Measurements from ENCODE around the gene ATG4B. TPM values are rescaled to one million over a fixed set of nuclear protein-coding genes. Genes with fewer than 3 reads are reported as not detected.
A peak's percentile ranks its signal among the peaks of the same experiment; 100 is the strongest.

ATG4B gene
- total RNA-seq, 1 experiment from 2014 or later: 133 TPM

DNA sequence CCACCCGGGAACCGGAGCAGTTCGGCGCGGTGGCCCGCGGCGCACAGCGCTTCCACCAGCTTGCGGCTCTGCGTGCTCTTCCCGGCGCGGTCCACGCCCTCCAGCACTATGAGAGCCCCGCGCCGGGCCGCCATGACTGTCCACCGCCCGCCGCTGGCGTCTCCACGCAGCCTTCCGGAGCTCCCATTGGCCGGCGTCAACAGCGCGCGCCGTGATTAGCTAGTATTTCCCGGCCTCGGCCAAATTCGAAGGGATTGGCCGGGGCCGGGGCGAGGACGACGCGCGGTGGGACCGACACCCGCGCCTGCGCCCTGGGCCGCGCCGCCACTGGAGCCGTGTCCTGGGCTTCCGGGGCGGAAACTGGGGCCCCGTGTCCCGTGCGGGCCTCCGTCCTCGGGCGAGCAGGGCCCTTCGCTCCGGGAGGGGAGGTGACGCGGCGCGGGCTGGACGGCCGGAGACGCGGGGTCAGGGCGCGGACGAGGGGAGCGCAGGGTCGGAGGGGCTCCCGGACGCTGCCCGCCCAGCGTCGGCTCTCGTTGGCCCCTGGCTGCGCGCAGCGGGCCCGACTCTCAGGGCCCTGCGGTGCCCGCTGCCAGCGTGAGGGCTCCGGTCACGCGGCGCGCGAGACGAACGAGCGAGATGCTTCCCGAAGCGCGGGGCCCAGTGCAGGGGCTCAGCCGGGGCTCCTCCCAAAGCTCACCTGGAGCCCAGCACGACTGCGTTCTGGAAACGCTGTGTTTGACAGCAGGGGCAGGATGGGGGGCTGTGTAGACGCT is 49.3 kb downstream of the ATG4B start, which contains the start of gene DTYMK (continued):
- TF ChIP-seq EMX1 (CRISPR knock-in tag; IDR thresholded peaks at IDR 0.05): no peak
- 0 out of 2 replicates have a peak, but pooled peaks have one; percentile 30 for TF ChIP-seq ZNF138 (CRISPR knock-in tag; conservative IDR thresholded peaks at IDR 0.05)
- TF ChIP-seq, protein P1, sequence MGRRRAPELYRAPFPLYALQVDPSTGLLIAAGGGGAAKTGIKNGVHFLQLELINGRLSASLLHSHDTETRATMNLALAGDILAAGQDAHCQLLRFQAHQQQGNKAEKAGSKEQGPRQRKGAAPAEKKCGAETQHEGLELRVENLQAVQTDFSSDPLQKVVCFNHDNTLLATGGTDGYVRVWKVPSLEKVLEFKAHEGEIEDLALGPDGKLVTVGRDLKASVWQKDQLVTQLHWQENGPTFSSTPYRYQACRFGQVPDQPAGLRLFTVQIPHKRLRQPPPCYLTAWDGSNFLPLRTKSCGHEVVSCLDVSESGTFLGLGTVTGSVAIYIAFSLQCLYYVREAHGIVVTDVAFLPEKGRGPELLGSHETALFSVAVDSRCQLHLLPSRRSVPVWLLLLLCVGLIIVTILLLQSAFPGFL (CRISPR knock-in tag; IDR thresholded peaks at IDR 0.05; ENCODE audit: borderline replicate concordance): peak; percentile 59; the same call in 1 of the 2 replicates
- TF ChIP-seq, protein P2, sequence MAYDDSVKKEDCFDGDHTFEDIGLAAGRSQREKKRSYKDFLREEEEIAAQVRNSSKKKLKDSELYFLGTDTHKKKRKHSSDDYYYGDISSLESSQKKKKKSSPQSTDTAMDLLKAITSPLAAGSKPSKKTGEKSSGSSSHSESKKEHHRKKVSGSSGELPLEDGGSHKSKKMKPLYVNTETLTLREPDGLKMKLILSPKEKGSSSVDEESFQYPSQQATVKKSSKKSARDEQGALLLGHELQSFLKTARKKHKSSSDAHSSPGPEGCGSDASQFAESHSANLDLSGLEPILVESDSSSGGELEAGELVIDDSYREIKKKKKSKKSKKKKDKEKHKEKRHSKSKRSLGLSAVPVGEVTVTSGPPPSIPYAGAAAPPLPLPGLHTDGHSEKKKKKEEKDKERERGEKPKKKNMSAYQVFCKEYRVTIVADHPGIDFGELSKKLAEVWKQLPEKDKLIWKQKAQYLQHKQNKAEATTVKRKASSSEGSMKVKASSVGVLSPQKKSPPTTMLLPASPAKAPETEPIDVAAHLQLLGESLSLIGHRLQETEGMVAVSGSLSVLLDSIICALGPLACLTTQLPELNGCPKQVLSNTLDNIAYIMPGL (CRISPR knock-in tag; IDR thresholded peaks at IDR 0.05): peak; percentile 86
- peak; percentile 92; the same call in 1 of the 2 replicates for TF ChIP-seq MYBL2 (CRISPR knock-in tag; IDR thresholded peaks at IDR 0.05)
- TF ChIP-seq JUN (CRISPR knock-in tag; IDR thresholded peaks at IDR 0.05): peak; percentile 75
- no peak for TF ChIP-seq ATF1 (CRISPR knock-in tag; IDR thresholded peaks at IDR 0.05)
- TF ChIP-seq, protein P3, sequence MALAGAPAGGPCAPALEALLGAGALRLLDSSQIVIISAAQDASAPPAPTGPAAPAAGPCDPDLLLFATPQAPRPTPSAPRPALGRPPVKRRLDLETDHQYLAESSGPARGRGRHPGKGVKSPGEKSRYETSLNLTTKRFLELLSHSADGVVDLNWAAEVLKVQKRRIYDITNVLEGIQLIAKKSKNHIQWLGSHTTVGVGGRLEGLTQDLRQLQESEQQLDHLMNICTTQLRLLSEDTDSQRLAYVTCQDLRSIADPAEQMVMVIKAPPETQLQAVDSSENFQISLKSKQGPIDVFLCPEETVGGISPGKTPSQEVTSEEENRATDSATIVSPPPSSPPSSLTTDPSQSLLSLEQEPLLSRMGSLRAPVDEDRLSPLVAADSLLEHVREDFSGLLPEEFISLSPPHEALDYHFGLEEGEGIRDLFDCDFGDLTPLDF (CRISPR knock-in tag; IDR thresholded peaks at IDR 0.05): no peak
- TF ChIP-seq FOXP1 (CRISPR knock-in tag; IDR thresholded peaks at IDR 0.05; ENCODE audit: borderline replicate concordance): peak; percentile 63; the same call in 1 of the 2 replicates
- no peak for TF ChIP-seq HMGA2 (CRISPR knock-in tag; IDR thresholded peaks at IDR 0.05)
- TF ChIP-seq ZBTB21 (CRISPR knock-in tag; IDR thresholded peaks at IDR 0.05; ENCODE audit: borderline replicate concordance): peak; percentile 87
- TF ChIP-seq, protein P4, sequence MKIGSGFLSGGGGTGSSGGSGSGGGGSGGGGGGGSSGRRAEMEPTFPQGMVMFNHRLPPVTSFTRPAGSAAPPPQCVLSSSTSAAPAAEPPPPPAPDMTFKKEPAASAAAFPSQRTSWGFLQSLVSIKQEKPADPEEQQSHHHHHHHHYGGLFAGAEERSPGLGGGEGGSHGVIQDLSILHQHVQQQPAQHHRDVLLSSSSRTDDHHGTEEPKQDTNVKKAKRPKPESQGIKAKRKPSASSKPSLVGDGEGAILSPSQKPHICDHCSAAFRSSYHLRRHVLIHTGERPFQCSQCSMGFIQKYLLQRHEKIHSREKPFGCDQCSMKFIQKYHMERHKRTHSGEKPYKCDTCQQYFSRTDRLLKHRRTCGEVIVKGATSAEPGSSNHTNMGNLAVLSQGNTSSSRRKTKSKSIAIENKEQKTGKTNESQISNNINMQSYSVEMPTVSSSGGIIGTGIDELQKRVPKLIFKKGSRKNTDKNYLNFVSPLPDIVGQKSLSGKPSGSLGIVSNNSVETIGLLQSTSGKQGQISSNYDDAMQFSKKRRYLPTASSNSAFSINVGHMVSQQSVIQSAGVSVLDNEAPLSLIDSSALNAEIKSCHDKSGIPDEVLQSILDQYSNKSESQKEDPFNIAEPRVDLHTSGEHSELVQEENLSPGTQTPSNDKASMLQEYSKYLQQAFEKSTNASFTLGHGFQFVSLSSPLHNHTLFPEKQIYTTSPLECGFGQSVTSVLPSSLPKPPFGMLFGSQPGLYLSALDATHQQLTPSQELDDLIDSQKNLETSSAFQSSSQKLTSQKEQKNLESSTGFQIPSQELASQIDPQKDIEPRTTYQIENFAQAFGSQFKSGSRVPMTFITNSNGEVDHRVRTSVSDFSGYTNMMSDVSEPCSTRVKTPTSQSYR (CRISPR knock-in tag; IDR thresholded peaks at IDR 0.05): no peak
- TF ChIP-seq, protein P5, sequence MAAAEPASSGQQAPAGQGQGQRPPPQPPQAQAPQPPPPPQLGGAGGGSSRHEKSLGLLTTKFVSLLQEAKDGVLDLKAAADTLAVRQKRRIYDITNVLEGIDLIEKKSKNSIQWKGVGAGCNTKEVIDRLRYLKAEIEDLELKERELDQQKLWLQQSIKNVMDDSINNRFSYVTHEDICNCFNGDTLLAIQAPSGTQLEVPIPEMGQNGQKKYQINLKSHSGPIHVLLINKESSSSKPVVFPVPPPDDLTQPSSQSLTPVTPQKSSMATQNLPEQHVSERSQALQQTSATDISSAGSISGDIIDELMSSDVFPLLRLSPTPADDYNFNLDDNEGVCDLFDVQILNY (CRISPR knock-in tag; IDR thresholded peaks at IDR 0.05): peak; percentile 88
- 0 out of 2 replicates have a peak, but pooled peaks have one; percentile 72 for TF ChIP-seq SMAD3 (CRISPR knock-in tag; IDR thresholded peaks at IDR 0.05; ENCODE audit: borderline replicate concordance)
- TF ChIP-seq, protein P6, sequence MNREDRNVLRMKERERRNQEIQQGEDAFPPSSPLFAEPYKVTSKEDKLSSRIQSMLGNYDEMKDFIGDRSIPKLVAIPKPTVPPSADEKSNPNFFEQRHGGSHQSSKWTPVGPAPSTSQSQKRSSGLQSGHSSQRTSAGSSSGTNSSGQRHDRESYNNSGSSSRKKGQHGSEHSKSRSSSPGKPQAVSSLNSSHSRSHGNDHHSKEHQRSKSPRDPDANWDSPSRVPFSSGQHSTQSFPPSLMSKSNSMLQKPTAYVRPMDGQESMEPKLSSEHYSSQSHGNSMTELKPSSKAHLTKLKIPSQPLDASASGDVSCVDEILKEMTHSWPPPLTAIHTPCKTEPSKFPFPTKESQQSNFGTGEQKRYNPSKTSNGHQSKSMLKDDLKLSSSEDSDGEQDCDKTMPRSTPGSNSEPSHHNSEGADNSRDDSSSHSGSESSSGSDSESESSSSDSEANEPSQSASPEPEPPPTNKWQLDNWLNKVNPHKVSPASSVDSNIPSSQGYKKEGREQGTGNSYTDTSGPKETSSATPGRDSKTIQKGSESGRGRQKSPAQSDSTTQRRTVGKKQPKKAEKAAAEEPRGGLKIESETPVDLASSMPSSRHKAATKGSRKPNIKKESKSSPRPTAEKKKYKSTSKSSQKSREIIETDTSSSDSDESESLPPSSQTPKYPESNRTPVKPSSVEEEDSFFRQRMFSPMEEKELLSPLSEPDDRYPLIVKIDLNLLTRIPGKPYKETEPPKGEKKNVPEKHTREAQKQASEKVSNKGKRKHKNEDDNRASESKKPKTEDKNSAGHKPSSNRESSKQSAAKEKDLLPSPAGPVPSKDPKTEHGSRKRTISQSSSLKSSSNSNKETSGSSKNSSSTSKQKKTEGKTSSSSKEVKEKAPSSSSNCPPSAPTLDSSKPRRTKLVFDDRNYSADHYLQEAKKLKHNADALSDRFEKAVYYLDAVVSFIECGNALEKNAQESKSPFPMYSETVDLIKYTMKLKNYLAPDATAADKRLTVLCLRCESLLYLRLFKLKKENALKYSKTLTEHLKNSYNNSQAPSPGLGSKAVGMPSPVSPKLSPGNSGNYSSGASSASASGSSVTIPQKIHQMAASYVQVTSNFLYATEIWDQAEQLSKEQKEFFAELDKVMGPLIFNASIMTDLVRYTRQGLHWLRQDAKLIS (CRISPR knock-in tag; IDR thresholded peaks at IDR 0.05; ENCODE audit: borderline replicate concordance): 0 out of 2 replicates have a peak, but pooled peaks have one; percentile 11
- TF ChIP-seq, protein P7, sequence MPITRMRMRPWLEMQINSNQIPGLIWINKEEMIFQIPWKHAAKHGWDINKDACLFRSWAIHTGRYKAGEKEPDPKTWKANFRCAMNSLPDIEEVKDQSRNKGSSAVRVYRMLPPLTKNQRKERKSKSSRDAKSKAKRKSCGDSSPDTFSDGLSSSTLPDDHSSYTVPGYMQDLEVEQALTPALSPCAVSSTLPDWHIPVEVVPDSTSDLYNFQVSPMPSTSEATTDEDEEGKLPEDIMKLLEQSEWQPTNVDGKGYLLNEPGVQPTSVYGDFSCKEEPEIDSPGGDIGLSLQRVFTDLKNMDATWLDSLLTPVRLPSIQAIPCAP (CRISPR knock-in tag; IDR thresholded peaks at IDR 0.05): no peak
- no peak for TF ChIP-seq NR1H2 (CRISPR knock-in tag; IDR thresholded peaks at IDR 0.05)
- TF ChIP-seq TCF7 (CRISPR knock-in tag; IDR thresholded peaks at IDR 0.05; ENCODE audit: low read depth): no peak
- TF ChIP-seq ZNF317 (CRISPR knock-in tag; IDR thresholded peaks at IDR 0.05; ENCODE audit: borderline replicate concordance, low read depth): no peak; the same call in 1 of the 2 replicates
- TF ChIP-seq, protein P8, sequence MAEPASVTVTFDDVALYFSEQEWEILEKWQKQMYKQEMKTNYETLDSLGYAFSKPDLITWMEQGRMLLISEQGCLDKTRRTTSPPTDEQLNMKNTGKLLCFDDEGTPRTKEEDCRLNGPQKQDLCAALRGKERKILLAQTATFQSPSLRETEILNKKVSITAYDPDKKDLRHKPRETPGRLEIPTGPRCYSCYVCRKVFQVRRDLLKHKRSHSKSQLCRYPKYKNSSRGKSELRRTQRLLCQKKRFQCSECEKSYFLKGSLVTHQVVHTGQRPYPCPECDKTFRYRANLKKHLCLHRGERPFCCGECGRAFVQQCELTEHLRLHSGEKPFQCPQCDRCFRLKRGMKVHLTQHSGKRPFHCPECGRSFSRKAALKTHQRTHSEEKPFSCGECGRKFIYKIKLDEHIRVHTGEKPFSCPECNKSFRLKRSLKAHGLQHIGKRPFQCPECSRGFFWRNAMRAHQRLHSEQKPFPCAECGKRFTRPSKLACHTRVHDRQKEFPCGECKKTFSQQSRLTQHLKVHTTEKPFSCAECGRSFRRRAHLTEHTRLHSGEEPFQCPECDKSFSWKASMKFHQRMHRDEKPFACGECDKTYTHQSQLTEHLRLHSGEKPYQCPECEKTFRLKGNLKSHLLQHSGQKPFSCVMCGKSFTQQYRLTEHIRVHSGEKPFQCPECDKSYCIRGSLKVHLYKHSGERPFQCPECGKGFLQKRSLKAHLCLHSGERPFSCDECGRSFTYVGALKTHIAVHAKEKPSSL (CRISPR knock-in tag; conservative IDR thresholded peaks at IDR 0.05): no peak
- peak; percentile 77 for TF ChIP-seq NFYB (CRISPR knock-in tag; conservative IDR thresholded peaks at IDR 0.05; ENCODE audit: low read depth)
- no peak for TF ChIP-seq SMAD4 (CRISPR knock-in tag; IDR thresholded peaks at IDR 0.05)
- peak; percentile 33; the same call in 1 of the 2 replicates for TF ChIP-seq ZNF423 (CRISPR knock-in tag; IDR thresholded peaks at IDR 0.05)
